AG04449 (cell line): ENCODE data around the gene C1QL4.
A peak's percentile ranks its signal among the peaks of the same experiment; 100 is the strongest.

ENCODE experiments used
- CTCF ChIA-PET: fragments of 350-600 bp; formaldehyde crosslinking; extraction: SDS; loops from one replicate; lab custom pipeline; 2021; ENCODE audit warnings: antibody characterized with exemption; lab: Yijun Ruan, JAX
- POLR2A ChIA-PET: fragments of 400-600, 350-600 bp; formaldehyde crosslinking; extraction: SDS; loops from one replicate; lab custom pipeline; 2020; ENCODE audit warnings: antibody characterized with exemption, inconsistent platforms; lab: Yijun Ruan, JAX
- DNase-seq: peaks from one replicate; pipeline ENCODE4 v3.0.0-alpha.2; 2010; ENCODE audit warnings: low read depth, low spot score
- H3K4me3 ChIP-seq: 2 replicates; pipeline ENCODE4 v1.5.1; 2011; ENCODE audit warnings: low read depth, mild to moderate bottlenecking, control low read depth, low read length
- TF ChIP-seq, protein P1 (sequence below): IDR thresholded peaks from one replicate; pipeline ENCODE4 v1.5.1; 2011; ENCODE audit warnings: mild to moderate bottlenecking, moderate library complexity, low read length, control low read depth, inconsistent platforms; ENCODE audit not compliant: insufficient read depth; ENCODE audit errors: missing control alignments

Gene C1QL4

DNA sequence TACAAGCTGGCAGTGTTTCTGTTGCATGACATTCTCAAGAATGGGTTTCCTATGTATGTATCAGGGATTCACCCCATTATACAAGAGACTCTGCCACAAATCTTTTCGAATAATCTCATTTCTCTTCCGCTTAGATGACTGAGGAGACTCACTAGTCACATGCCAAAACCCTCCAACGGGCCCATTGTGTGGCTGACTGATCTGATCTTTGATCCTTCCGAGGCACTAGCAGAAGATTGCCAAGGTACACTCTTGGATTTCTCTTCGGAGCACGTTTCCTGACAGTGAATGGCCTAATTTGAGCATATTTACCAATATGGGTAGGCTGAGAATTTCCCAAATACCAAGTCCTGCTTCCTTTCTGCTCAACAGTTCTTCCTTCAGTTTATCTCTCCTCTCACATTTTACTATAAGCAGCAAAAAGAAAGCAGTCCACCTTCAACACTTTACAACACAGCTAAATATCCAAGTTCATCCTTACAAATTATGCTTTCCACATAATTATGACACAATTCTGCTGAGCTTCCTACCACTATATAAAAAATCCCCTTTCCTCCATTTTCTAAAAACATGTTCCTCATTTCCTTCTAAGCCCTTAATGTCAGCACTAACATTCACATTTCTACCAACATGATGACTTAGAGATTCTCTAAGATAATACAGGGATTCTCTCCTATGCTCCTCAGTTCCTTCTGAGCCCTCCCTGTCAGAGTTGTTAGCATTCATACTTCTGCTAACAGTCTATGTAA is 31.1 kb downstream of the C1QL4 start:
- ChIA-PET POLR2A (no interaction called here), CTCF (interaction anchor here (0.7 to 2.4 kb wide), 5 partner anchors 10 to 211 kb away, joined by 3 to 7 read pairs (median 4); no protein-coding TSS in a partner anchor)
- DNase-seq: no peak
- no peak overlapping the region for H3K4me3 ChIP-seq
- TF ChIP-seq, protein P1, sequence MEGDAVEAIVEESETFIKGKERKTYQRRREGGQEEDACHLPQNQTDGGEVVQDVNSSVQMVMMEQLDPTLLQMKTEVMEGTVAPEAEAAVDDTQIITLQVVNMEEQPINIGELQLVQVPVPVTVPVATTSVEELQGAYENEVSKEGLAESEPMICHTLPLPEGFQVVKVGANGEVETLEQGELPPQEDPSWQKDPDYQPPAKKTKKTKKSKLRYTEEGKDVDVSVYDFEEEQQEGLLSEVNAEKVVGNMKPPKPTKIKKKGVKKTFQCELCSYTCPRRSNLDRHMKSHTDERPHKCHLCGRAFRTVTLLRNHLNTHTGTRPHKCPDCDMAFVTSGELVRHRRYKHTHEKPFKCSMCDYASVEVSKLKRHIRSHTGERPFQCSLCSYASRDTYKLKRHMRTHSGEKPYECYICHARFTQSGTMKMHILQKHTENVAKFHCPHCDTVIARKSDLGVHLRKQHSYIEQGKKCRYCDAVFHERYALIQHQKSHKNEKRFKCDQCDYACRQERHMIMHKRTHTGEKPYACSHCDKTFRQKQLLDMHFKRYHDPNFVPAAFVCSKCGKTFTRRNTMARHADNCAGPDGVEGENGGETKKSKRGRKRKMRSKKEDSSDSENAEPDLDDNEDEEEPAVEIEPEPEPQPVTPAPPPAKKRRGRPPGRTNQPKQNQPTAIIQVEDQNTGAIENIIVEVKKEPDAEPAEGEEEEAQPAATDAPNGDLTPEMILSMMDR: no peak

DNA sequence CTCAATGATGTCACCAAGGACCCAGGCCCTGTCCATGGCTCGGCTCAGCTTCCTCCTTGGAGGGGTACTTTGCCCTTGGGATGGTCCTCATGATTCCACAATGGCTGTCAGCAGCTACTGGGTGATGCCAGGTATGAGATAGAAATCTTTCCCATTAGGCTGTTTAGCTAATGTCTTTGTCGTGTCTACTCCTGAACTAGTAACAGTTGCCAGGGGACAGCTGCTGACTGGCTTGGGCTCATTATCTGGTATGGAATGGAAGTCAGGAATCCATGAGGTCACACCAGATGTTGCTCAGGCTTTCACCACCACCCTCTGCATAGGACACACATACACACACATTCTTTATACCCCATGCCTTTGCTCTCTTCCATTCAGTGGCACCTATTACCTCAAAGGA is 32.8 kb downstream of the C1QL4 start:
- H3K4me3 ChIP-seq: no peak overlapping the region
- DNase-seq: peak; percentile 21
- TF ChIP-seq, protein P1: no peak
- CTCF ChIA-PET: interaction anchor here (1.0 to 3.1 kb wide), 5 partner anchors 10 to 43 kb away, joined by 5 to 25 read pairs (median 5); partner anchors contain the start of genes DNAJC22 and PRPH
- POLR2A ChIA-PET: interaction anchor here (1.0 kb wide), 1 partner anchor 19 kb away, joined by 3 read pairs; the partner anchor contains the start of gene TROAP

DNA sequence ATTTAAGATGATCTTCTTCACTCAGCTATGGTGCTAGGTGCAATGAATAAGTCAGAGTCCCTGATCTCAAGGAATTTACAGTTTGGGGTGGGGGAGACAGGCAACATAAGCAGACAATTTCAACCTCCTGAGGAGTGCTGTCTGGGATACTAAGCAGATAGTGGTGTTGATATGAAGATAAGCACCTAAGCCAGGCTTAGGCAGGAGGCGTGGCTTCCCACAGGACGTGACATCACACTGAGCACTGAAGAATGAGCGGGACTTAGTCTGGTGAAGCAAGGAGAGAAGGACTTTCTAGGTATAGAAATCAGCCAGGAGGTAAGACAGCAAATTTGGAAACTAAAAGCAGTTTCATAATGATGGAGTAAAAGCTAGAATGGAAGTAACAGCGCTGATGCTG is 35.2 kb downstream of the C1QL4 start:
- DNase-seq: no peak
- CTCF ChIA-PET: interaction anchor here (0.7 to 2.3 kb wide), 6 partner anchors 12 to 46 kb away, joined by 3 to 10 read pairs (median 5); no protein-coding TSS in a partner anchor
- POLR2A ChIA-PET: no interaction called here
- TF ChIP-seq, protein P1: no peak
- no peak overlapping the region for H3K4me3 ChIP-seq

DNA sequence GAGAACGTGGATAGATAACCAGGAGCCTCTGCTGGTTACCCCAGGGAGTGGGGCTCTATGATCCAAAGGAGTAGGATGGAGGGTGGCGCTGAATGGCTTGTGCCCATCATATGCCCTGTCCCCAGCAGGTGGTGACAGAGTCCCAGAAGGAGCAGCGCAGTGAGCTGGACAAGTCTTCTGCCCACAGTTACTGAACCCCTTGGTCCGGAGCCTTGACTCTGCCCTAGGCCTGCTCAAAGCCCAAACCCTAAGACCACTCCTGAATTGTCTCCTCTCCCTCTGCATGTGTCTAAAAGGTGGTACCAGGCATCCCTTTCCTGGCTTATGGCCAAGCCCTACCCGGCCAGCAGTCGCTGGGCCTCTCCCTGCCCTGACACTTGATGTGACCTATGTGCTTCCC is 38.8 kb downstream of the C1QL4 start:
- POLR2A ChIA-PET: no interaction called here
- no peak for DNase-seq
- no peak overlapping the region for H3K4me3 ChIP-seq
- TF ChIP-seq, protein P1: no peak
- CTCF ChIA-PET: interaction anchor here (1.3 to 7.2 kb wide), 4 partner anchors 9 to 60 kb away, joined by 4 to 51 read pairs (median 7); no protein-coding TSS in a partner anchor

DNA sequence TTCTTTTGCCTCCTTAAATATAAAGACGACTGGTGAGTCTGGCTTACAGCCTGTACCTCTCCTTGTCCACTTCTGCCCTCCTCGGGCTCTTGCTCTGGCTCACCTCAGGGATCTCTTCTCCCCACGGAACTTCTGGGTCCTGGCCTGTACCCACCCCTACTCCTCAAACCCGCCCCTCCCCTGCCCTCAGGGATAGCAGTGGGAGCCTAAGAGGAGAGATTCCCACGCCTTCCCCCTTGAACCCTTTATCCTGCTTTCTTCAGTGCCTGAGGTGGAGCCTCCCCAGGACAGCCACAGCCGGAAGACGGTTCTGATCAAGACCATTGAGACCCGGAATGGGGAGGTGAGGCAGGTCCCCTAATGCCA is 39.3 kb downstream of the C1QL4 start:
- CTCF ChIA-PET: interaction anchor here (1.4 to 14.8 kb wide), 10 partner anchors 9 to 72 kb away, joined by 4 to 289 read pairs (median 12); partner anchors contain the start of genes C1QL4, DNAJC22 and TROAP
- POLR2A ChIA-PET: no interaction called here
- H3K4me3 ChIP-seq: no peak overlapping the region
- DNase-seq: no peak
- TF ChIP-seq, protein P1: no peak

DNA sequence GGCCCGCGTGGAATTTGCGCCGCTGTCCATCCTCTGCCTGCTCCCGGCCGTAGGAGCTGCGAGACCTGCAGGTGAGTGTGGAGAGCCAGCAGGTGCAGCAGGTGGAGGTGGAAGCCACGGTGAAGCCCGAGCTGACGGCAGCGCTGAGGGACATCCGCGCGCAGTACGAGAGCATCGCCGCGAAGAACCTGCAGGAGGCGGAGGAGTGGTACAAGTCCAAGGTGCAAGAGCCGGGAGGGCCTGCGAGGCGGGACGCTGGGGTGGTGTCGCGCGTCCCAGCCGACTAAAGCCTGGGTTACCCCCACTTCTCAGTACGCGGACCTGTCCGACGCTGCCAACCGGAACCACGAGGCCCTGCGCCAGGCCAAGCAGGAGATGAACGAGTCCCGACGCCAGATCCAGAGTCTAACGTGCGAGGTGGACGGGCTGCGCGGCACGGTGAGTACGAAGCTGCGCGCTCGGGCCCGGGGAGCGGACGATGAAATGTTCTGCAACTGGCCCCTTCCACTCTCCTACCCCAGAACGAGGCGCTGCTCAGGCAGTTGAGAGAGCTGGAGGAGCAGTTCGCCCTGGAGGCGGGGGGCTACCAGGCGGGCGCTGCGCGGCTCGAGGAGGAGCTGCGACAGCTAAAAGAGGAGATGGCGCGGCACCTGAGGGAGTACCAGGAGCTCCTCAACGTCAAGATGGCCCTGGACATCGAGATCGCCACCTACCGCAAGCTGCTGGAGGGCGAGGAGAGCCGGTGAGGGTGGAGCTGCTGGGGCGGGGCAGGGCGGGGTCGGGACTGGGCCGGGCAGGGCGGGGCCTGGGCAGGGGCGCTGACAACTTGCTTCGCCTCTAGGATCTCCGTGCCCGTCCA is 39.9 kb downstream of the C1QL4 start:
- CTCF ChIA-PET: interaction anchor here (0.6 to 14.8 kb wide), 16 partner anchors 8 to 346 kb away, joined by 3 to 289 read pairs (median 5); partner anchors contain the start of genes C1QL4, DNAJC22 and TROAP
- no peak for DNase-seq
- H3K4me3 ChIP-seq: no peak overlapping the region; the same call in 1 of the 2 replicates
- TF ChIP-seq, protein P1: peak; percentile 8
- POLR2A ChIA-PET: no interaction called here
